Left ventricle myocardium inferior (tissue), 1 donor: Measurements from ENCODE around the gene LIPC. TPM values are rescaled to one million over a fixed set of nuclear protein-coding genes. Genes with fewer than 3 reads are reported as not detected.

Experiments used
- DNase-seq: peaks from one replicate; pipeline ENCODE4 v3.0.0-alpha.2; 2020
- H3K27ac ChIP-seq: fragments of 200-600 bp; replicated peaks from 2 replicates; pipeline ENCODE4 v1.8.0; 2021
- H3K27me3 ChIP-seq: fragments of 200-600 bp; 2 replicates; pipeline ENCODE4 v1.8.0; 2021; ENCODE audit warnings: low read depth
- H3K36me3 ChIP-seq: fragments of 200-600 bp; 2 replicates; pipeline ENCODE4 v1.8.0; 2021
- H3K4me1 ChIP-seq: fragments of 200-600 bp; 2 replicates; pipeline ENCODE4 v1.8.0; 2021
- H3K4me3 ChIP-seq: fragments of 200-600 bp; 2 replicates; pipeline ENCODE4 v1.8.0; 2021; ENCODE audit warnings: mild to moderate bottlenecking, moderate library complexity
- H3K9me3 ChIP-seq: fragments of 200-600 bp; replicated peaks from 2 replicates; pipeline ENCODE4 v1.8.0; 2021
- CTCF ChIP-seq: fragments of 200-600 bp; IDR thresholded peaks from 2 replicates; pipeline ENCODE4 v1.8.0; 2021; ENCODE audit warnings: antibody characterized with exemption, mild to moderate bottlenecking, borderline replicate concordance
- intact Hi-C: fragments of 100-400 bp; cut with micrococcal nuclease; formaldehyde crosslinking; loops from one replicate; pipeline ENCODE4 v1.11.0; 2022
- total RNA-seq: library from RNA; stranded (reverse); fragmentation: NEBNext Ultra II Directional; extraction: Animal tissue kit (Norgen Biotek cat#: 25700); gene quantifications from one replicate; pipeline ENCODE4 v1.2.1, GENCODE V29; 2021
- donor health status: DM: no; HTN: yes; CAD: no; lungs with severe emphysema.

The LIPC gene
- total RNA-seq, 1 donor from 2014 or later: 1.5 TPM

- Histone ChIP-seq H3K4me1 (peaks cover 16% of the 10 kb centered on the region), H3K27me3 (no peaks in the 10 kb centered on the region), H3K27ac (no peak overlapping the region), H3K9me3 (no peaks in the 10 kb centered on the region), H3K36me3 (no peaks in the 10 kb centered on the region), H3K4me3 (no peak overlapping the region)
- no peak for DNase-seq
- intact Hi-C loops: no loop called here
- TF ChIP-seq CTCF: no peak
Observed at GRCh38 chr15:58425185-58425584, 6.6 kb upstream of the LIPC start.

GRCh38 chr15:58425834-58426233, 6.0 kb upstream of the LIPC start:
- no peak for DNase-seq
- no peak for TF ChIP-seq CTCF
- H3K9me3 ChIP-seq: no peaks in the 10 kb centered on the region
- no peak overlapping the region for H3K27ac ChIP-seq
- intact Hi-C loops: no loop called here
- peaks cover 16% of the 10 kb centered on the region for H3K4me1 ChIP-seq
- H3K36me3 ChIP-seq: no peaks in the 10 kb centered on the region
- no peak overlapping the region for H3K4me3 ChIP-seq
- no peaks in the 10 kb centered on the region for H3K27me3 ChIP-seq

- no peaks in the 10 kb centered on the region for H3K27me3 ChIP-seq
- H3K4me1 ChIP-seq: peaks cover 16% of the 10 kb centered on the region
- no peak overlapping the region for H3K4me3 ChIP-seq
- no peaks in the 10 kb centered on the region for H3K9me3 ChIP-seq
- intact Hi-C loops: no loop called here
- no peak for TF ChIP-seq CTCF
- H3K36me3 ChIP-seq: no peaks in the 10 kb centered on the region
- no peak overlapping the region for H3K27ac ChIP-seq
- DNase-seq: no peak
Observed at GRCh38 chr15:58426501-58426900, 5.3 kb upstream of the LIPC start.

- no peak for TF ChIP-seq CTCF
- Histone ChIP-seq H3K9me3 (no peaks in the 10 kb centered on the region), H3K27me3 (no peaks in the 10 kb centered on the region), H3K4me1 (peaks cover 24% of the 10 kb centered on the region), H3K27ac (no peak overlapping the region), H3K4me3 (no peak overlapping the region), H3K36me3 (no peaks in the 10 kb centered on the region)
- DNase-seq: no peak
- intact Hi-C loops: no loop called here
Observed at GRCh38 chr15:58427987-58428386, 3.8 kb upstream of the LIPC start.

- no peak for DNase-seq
- no peak overlapping the region for H3K4me3 ChIP-seq
- intact Hi-C loops: no loop called here
- no peaks in the 10 kb centered on the region for H3K27me3 ChIP-seq
- H3K4me1 ChIP-seq: peaks cover 33% of the 10 kb centered on the region
- H3K36me3 ChIP-seq: no peaks in the 10 kb centered on the region
- no peak overlapping the region for H3K27ac ChIP-seq
- TF ChIP-seq CTCF: no peak
- no peaks in the 10 kb centered on the region for H3K9me3 ChIP-seq
Observed at GRCh38 chr15:58430224-58430787, 1.5 kb upstream of the LIPC start.
